ENCODE results near the gene CDC40. TPM values are rescaled to one million over a fixed set of nuclear protein-coding genes. Genes with fewer than 3 reads are reported as not detected.

CDC40 gene
- 46.7 and 52.1 TPM in 2 replicates for total RNA-seq (2013; cell fraction: nucleolus; rRNA removed)
- 22.0 and 25.7 TPM in 2 replicates for total RNA-seq (2014; rRNA removed)
- total RNA-seq (2014; rRNA removed; fragmentation: Illumina TruSeq; extraction: Trizol): 35.5 and 36.2 TPM in 2 replicates
- total RNA-seq (2021): 23.0 and 25.0 TPM in 2 replicates
- polyA plus RNA-seq (2011; ENCODE audit: low read depth): 20.1 TPM
- 31.3 and 61.9 TPM in 2 replicates for polyA plus RNA-seq (2011; rRNA removed)
- polyA plus RNA-seq (2011; cell fraction: cytosol; rRNA removed): 11.7 and 12.9 TPM in 2 replicates
- polyA plus RNA-seq (2011; cell fraction: nucleus; rRNA removed): 8.9 and 10.2 TPM in 2 replicates
- 15.0 and 17.5 TPM in 2 replicates for polyA plus RNA-seq (2012)
- 27.3 and 37.3 TPM in 2 replicates for polyA plus RNA-seq (2014; fragmentation: Illumina TruSeq; extraction: Trizol)
- 10 to 100 TPM; 24.5 to 28.1 TPM for polyA plus RNA-seq (2014; fragmentation: Nextera tagmentation; extraction: Ambion mirVana)
- 14.1 and 20.1 TPM in 2 replicates for polyA plus RNA-seq (2014; rRNA removed)
- polyA plus RNA-seq (2016; fragmentation: Nextera tagmentation; extraction: Ambion mirVana): 10 to 100 TPM; 24.1 to 27.2 TPM
- 26.7 and 33.8 TPM in 2 replicates for polyA minus RNA-seq (2011; rRNA and poly(A)+ RNA removed)
- polyA minus RNA-seq (2011; cell fraction: cytosol; rRNA and poly(A)+ RNA removed): 11.9 and 13.3 TPM in 2 replicates
- polyA minus RNA-seq (2011; cell fraction: nucleus; rRNA and poly(A)+ RNA removed): 11.0 and 17.0 TPM in 2 replicates
- percentile 84 among the genes with signal in this experiment for Bru-seq, nascent RNA
- percentile 70 among the genes with signal in this experiment for BruChase-seq, experiment 1, labeled RNA remaining after a 6-hour chase
- BruChase-seq, experiment 2, labeled RNA remaining after a 2-hour chase: percentile 79 among the genes with signal in this experiment
- long read RNA-seq, experiment 1, transcript CDC40-201 (15 exons, 3,848 nt): major isoform, 9 of 22 reads
- long read RNA-seq, experiment 1, partial matches to known transcripts: 11 of 22 reads
- long read RNA-seq, experiment 1, other reads (novel, unspliced or antisense): 2 of 22 reads
- long read RNA-seq, experiment 2, transcript CDC40-201 (15 exons, 3,848 nt): major isoform, 14 of 81 reads
- long read RNA-seq, experiment 2, partial matches to known transcripts: 64 of 81 reads
- long read RNA-seq, experiment 2, other reads (novel, unspliced or antisense): 3 of 81 reads

GRCh38 chr6:110180228-110181008 is at the start of gene CDC40:
CDC40 (plus strand) TSS chr6:110180427; CDS start chr6:110180445, 18 bp downstream.
- Histone ChIP-seq H4K20me1 (ENCODE audit: control insufficient read depth, insufficient read depth) (no peaks in the 10 kb centered on the region), H3K4me3 (peak within 1 kb of the TSS; percentile 83), H2AFZ (ENCODE audit: control insufficient read depth, low read depth, low read length) (peak within 1 kb of the TSS; percentile 93), H3K36me3 (ENCODE audit: control insufficient read depth in 2 of 2, insufficient read depth in 2 of 2, low read length in 1 of 2) (no peaks in the 10 kb centered on the region; a peak in 1 of 4 replicates), H3K27ac (ENCODE audit: control insufficient read depth, insufficient read depth) (peak within 1 kb of the TSS; percentile 77), H3K4me2 (ENCODE audit: control insufficient read depth, insufficient read depth) (peak within 1 kb of the TSS; percentile 89), H3K79me2 (ENCODE audit: control insufficient read depth, insufficient read depth, low read length) (peaks cover 50% of the 10 kb centered on the region), H3K4me1 (ENCODE audit: control insufficient read depth, insufficient read depth, low read length) (peaks cover 2% of the 10 kb centered on the region), H3K27me3 (replicated peaks in 1 of 2; ENCODE audit: control insufficient read depth in 2 of 2, insufficient read depth in 2 of 2, low read length in 1 of 2) (no peaks in the 10 kb centered on the region), H3K9me3 (replicated peaks; ENCODE audit: control insufficient read depth, insufficient read depth, low read length) (no peaks in the 10 kb centered on the region), H3K9ac (ENCODE audit: control insufficient read depth, insufficient read depth, low read length) (peak within 1 kb of the TSS; percentile 80)
- ChIA-PET CTCF (interaction anchor here (0.6 to 6.2 kb wide), 9 partner anchors 26 to 211 kb away, joined by 3 to 74 read pairs (median 3); no protein-coding TSS in a partner anchor), SMC1A (ENCODE audit: uncharacterized antibody, unreplicated experiment) (interaction anchor here (0.6 to 3.0 kb wide), 12 partner anchors 9 to 770 kb away, joined by 3 to 13 read pairs (median 4); no protein-coding TSS in a partner anchor), RAD21 (ENCODE audit: unreplicated experiment) (interaction anchor here (0.9 to 2.5 kb wide), 6 partner anchors 25 to 161 kb away, joined by 3 to 12 read pairs (median 3); no protein-coding TSS in a partner anchor), POLR2A (interaction anchor here (0.9 to 1.9 kb wide), 4 partner anchors 17 to 739 kb away, joined by 4 to 6 read pairs (median 4); no protein-coding TSS in a partner anchor)
- WGBS (ENCODE audit: insufficient coverage, insufficient replicate concordance, low lambda C conversion rate, missing lambda C conversion rate): under 1% methylated on average over 28 of the region's 28 CpGs
- DNase-seq (ENCODE audit: low read depth, low spot score): no peak
- BruUV-seq (replicated peaks): TSS peak; percentile 68
- in situ Hi-C loops (cut with MboI) (no loop called here), intact Hi-C loops (cut with micrococcal nuclease; ENCODE audit: unreplicated experiment) (loop anchor here (5.0 to 10.0 kb wide), 3 partner anchors 138 to 706 kb away; partner anchors contain the start of genes AK9 and FIG4)
- peak; percentile 88 for FAIRE-seq
- ATAC-seq: peak; percentile 56
- TF ChIP-seq TCF7 (IDR thresholded peaks at IDR 0.05; ENCODE audit: borderline replicate concordance) (no peak), KLF5 (IDR thresholded peaks at IDR 0.05; ENCODE audit: partially characterized antibody) (no peak), EGR1 (IDR thresholded peaks at IDR 0.05; ENCODE audit: borderline replicate concordance in 1 of 2, low read depth in 2 of 2, low read length in 2 of 2) (no peak), ATF7 (IDR thresholded peaks at IDR 0.05; ENCODE audit: low read depth) (peak; percentile 83), RB1 (IDR thresholded peaks at IDR 0.05; ENCODE audit: borderline replicate concordance) (peak; percentile 41; the same call in 1 of the 2 replicates), EP300 (IDR thresholded peaks at IDR 0.05; ENCODE audit: borderline replicate concordance in 1 of 2, control insufficient read depth in 1 of 2, low read depth in 2 of 2, low read length in 2 of 2) (0 out of 4 replicates have a peak, but pooled peaks of 1 of the 2 experiments have one; percentile 11), BACH1 (IDR thresholded peaks at IDR 0.05; ENCODE audit: borderline replicate concordance) (peak; percentile 77), CHD1 (IDR thresholded peaks at IDR 0.05; ENCODE audit: low read depth, low read length) (no peak), HCFC1 (IDR thresholded peaks at IDR 0.05; ENCODE audit: low read length) (no peak), FOS (IDR thresholded peaks at IDR 0.05; ENCODE audit: borderline replicate concordance, extremely low read depth, insufficient read length) (no peak), SIX5 (IDR thresholded peaks at IDR 0.05; ENCODE audit: low read depth, low read length, severe bottlenecking) (no peak), TAF1 (IDR thresholded peaks at IDR 0.05; ENCODE audit: borderline replicate concordance, low read depth, low read length) (peak; percentile 63; the same call in 1 of the 2 replicates), USF2 (IDR thresholded peaks at IDR 0.05; ENCODE audit: borderline replicate concordance, low read depth, low read length) (no peak), ETV6 (conservative IDR thresholded peaks at IDR 0.05 in 1 of 2, IDR thresholded peaks at IDR 0.05 in 1 of 2; ENCODE audit: borderline replicate concordance in 1 of 2, low read depth in 1 of 2) (no peak), ASH2L (IDR thresholded peaks at IDR 0.05; ENCODE audit: borderline replicate concordance, low read depth) (0 out of 2 replicates have a peak, but pooled peaks have one; percentile 68), FOXK2 (IDR thresholded peaks at IDR 0.05) (no peak)
- TF ChIP-seq, protein P1, sequence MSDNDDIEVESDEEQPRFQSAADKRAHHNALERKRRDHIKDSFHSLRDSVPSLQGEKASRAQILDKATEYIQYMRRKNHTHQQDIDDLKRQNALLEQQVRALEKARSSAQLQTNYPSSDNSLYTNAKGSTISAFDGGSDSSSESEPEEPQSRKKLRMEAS (IDR thresholded peaks at IDR 0.05; ENCODE audit: low read depth, low read length): no peak; the same call in 1 of the 2 replicates
